Colonic mucosa (tissue), 4 donors: ENCODE measurements around the gene DPP6. TPM values are rescaled to one million over a fixed set of nuclear protein-coding genes. Genes with fewer than 3 reads are reported as not detected.
A peak's percentile ranks its signal among the peaks of the same experiment; 100 is the strongest.

Experiments
- DNase-seq: peaks from one replicate; pipeline ENCODE4 v3.0.0-alpha.2; 2020
- H3K27ac ChIP-seq: fragments of 200-600 bp; one replicate; pipeline ENCODE4 v1.8.0; 2021
- H3K27me3 ChIP-seq: fragments of 200-600 bp; one replicate; pipeline ENCODE4 v1.8.0; 2021
- H3K36me3 ChIP-seq: fragments of 200-600 bp; one replicate; pipeline ENCODE4 v1.8.0; 2021
- H3K4me1 ChIP-seq: fragments of 200-600 bp; one replicate; pipeline ENCODE4 v1.8.0; 2021; ENCODE audit warnings: mild to moderate bottlenecking
- H3K4me3 ChIP-seq: fragments of 200-600 bp; one replicate; pipeline ENCODE4 v1.8.0; 2021
- H3K9ac ChIP-seq, 2 donors: one replicate each; pipeline ENCODE4 v1.7.0; 2013; ENCODE audit warnings: control low read depth in 2 of 2, low read depth in 2 of 2, low read length in 2 of 2
- H3K9me3 ChIP-seq: fragments of 200-600 bp; one replicate; pipeline ENCODE4 v1.8.0; 2021
- intact Hi-C: fragments of 100-400 bp; cut with DNase I; formaldehyde crosslinking; loops from one replicate; pipeline ENCODE4 v1.14.1; 2022
- total RNA-seq, 2 donors: library from RNA; stranded (reverse); fragmentation: NEBNext Ultra II Directional in 1 of 2; extraction: Animal tissue kit (Norgen Biotek cat#: 25700) in 1 of 2; gene quantifications; one replicate each; pipeline ENCODE4 v1.2.1, GENCODE V29; 2021
- TF ChIP-seq, protein P1 (sequence below): fragments of 200-600 bp; IDR thresholded peaks from one replicate; pipeline ENCODE4 v1.8.0; 2022; ENCODE audit warnings: antibody characterized with exemption, mild to moderate bottlenecking
- donor health status: healthy.
- donor health status: DM: no; HTN: no; CAD: no.
- donor health status: DM: no; HTN: no; CAD: no.

Gene DPP6
- total RNA-seq, 2 donors from 2014 or later: 0.17 to 3.9 TPM

DNA sequence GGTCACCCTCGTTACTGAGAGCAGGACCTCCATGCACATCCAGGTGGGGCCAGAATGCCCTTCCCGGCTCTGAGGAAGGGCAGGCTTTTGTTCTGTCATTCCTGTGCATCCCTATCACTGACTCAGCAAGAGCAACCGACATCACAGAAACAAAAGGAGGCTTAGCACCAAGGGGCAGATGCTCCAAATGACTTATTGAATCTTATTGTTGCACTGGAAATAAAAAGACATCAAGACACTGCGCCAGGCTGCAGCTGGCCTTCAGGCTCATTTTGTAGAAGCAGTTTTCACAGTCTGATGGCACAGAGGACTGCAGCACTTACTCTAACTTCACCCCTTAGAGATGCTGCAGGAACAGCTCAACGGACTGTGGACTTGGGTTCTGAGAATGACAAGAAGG, 824.3 kb downstream of the DPP6 start:
- no peak overlapping the region for H3K9ac ChIP-seq
- intact Hi-C loops: no loop called here
- H3K9me3 ChIP-seq: no peaks in the 10 kb centered on the region
- H3K36me3 ChIP-seq: no peaks in the 10 kb centered on the region
- no peaks in the 10 kb centered on the region for H3K27me3 ChIP-seq
- no peak overlapping the region for H3K4me3 ChIP-seq
- TF ChIP-seq, protein P1, sequence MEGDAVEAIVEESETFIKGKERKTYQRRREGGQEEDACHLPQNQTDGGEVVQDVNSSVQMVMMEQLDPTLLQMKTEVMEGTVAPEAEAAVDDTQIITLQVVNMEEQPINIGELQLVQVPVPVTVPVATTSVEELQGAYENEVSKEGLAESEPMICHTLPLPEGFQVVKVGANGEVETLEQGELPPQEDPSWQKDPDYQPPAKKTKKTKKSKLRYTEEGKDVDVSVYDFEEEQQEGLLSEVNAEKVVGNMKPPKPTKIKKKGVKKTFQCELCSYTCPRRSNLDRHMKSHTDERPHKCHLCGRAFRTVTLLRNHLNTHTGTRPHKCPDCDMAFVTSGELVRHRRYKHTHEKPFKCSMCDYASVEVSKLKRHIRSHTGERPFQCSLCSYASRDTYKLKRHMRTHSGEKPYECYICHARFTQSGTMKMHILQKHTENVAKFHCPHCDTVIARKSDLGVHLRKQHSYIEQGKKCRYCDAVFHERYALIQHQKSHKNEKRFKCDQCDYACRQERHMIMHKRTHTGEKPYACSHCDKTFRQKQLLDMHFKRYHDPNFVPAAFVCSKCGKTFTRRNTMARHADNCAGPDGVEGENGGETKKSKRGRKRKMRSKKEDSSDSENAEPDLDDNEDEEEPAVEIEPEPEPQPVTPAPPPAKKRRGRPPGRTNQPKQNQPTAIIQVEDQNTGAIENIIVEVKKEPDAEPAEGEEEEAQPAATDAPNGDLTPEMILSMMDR: no peak
- no peak overlapping the region for H3K27ac ChIP-seq
- H3K4me1 ChIP-seq: no peaks in the 10 kb centered on the region
- DNase-seq: no peak

DNA sequence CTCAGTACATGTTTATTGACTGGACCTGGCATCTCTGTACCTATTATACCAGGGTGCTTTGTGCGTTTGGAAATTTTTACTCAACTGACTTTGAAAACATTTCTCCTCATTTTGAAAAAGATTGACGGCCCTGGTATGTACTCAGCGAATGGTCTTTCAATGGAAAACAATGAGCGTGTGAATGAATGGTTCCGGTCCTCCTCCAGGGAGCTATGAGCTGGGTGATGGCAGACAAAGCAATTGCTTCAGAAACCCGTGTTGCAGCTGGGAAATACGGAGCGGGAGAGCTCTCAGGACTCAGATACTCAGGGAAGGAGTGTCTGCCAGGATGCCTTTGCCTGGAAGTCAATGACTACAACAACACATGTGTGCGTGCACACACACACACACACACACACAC, 824.8 kb downstream of the DPP6 start:
- Histone ChIP-seq H3K9me3 (no peaks in the 10 kb centered on the region), H3K4me3 (no peak overlapping the region), H3K27ac (no peak overlapping the region), H3K4me1 (no peaks in the 10 kb centered on the region), H3K36me3 (no peaks in the 10 kb centered on the region), H3K9ac (no peak overlapping the region), H3K27me3 (no peaks in the 10 kb centered on the region)
- no peak for DNase-seq
- TF ChIP-seq, protein P1: no peak
- intact Hi-C loops: no loop called here

DNA sequence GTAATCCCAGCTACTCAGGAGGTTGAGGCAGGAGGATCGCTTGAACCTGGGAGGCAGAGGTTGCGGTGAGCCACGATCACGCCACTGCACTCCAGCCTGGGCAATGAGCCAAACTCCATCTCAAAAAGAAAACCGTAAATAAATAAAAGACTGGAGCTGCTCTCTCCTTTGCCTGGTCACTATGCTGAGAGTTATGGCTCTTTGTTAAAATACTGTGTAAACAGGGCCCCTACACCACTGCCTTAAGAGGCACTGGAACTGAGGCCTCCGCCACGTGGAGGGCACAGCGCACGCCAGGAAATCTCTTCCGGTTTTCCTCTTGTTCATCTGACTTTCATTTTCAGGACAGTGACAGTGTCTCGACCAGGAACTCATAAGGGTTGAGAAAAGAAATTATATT, 827.4 kb downstream of the DPP6 start:
- TF ChIP-seq, protein P1: no peak
- no peak overlapping the region for H3K27ac ChIP-seq
- peak; percentile 25 for DNase-seq
- intact Hi-C loops: no loop called here
- no peaks in the 10 kb centered on the region for H3K4me1 ChIP-seq
- no peak overlapping the region for H3K4me3 ChIP-seq
- no peaks in the 10 kb centered on the region for H3K36me3 ChIP-seq
- H3K9me3 ChIP-seq: no peaks in the 10 kb centered on the region
- no peak overlapping the region for H3K9ac ChIP-seq
- H3K27me3 ChIP-seq: no peaks in the 10 kb centered on the region

DNA sequence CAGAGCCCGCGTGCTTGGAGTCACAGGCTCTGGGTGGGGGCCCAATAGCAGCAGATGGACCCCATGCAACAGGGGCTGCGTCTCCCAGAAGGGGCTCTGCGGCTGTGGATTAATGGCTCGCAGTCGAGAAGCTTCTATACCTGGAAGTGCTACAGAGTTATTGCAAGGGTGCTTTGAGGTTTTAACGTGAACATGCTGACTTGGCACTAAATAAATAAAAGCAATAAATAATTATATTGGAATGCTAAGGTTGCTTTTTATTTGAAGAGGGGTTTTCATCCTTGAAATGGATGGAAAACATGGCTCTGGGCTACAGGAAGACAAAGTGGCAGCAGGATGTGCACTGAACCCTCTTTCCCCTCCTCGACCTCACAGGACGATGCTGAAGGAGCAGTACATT, 828.3 kb downstream of the DPP6 start:
- Histone ChIP-seq H3K9me3 (no peaks in the 10 kb centered on the region), H3K27me3 (no peaks in the 10 kb centered on the region), H3K27ac (no peak overlapping the region), H3K4me3 (no peak overlapping the region), H3K36me3 (no peaks in the 10 kb centered on the region), H3K4me1 (no peaks in the 10 kb centered on the region), H3K9ac (no peak overlapping the region)
- intact Hi-C loops: no loop called here
- TF ChIP-seq, protein P1: no peak
- DNase-seq: no peak

DNA sequence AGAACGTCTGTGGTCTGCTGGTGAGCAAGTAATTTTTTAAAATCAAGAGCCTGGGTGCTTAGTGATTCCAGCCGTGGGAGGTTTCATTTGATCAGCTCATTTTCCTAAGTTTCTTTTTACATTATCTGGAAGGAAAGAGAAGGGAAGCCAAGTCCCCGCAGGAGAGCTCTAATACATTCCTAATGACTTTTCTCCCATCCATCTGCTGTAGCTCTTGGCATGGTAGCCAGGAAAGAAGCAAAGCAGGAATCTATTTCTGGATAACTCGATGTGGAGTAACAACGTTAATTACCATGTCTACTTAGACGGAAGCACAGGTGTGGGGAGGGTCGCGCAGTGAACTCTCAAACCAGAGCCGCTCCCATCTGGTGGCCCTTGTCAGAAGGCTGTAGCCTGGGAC, 828.8 kb downstream of the DPP6 start:
- TF ChIP-seq, protein P1: no peak

DNA sequence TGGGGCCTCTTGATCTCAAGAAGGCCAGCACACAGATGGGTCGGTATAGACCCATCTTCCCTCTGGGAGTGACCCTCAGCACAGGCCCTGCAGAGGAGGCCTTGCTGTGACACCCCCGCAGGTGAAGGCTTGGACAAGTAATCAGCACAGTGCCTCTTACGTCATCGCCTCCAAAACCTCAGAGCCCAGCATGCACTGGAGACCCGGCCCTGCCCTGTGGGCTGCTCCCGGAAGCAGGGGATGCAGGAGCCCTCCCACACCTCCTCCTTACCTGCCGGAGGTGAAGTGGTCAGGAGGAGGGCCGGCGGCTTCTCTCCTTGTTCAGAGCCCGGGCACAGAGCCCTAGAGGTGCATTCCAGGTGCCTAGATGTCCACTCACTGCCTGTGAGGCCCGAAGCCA, 829.3 kb downstream of the DPP6 start:
- intact Hi-C loops: no loop called here
- H3K9me3 ChIP-seq: no peaks in the 10 kb centered on the region
- TF ChIP-seq, protein P1: no peak
- no peaks in the 10 kb centered on the region for H3K27me3 ChIP-seq
- H3K36me3 ChIP-seq: no peaks in the 10 kb centered on the region
- H3K4me1 ChIP-seq: no peaks in the 10 kb centered on the region
- DNase-seq: no peak
- no peak overlapping the region for H3K27ac ChIP-seq
- no peak overlapping the region for H3K4me3 ChIP-seq
- no peak overlapping the region for H3K9ac ChIP-seq

More for the DNA sequence above, 828.8 kb downstream of the DPP6 start:
- Histone ChIP-seq H3K27ac (no peak overlapping the region), H3K27me3 (no peaks in the 10 kb centered on the region), H3K4me1 (no peaks in the 10 kb centered on the region), H3K4me3 (no peak overlapping the region), H3K36me3 (no peaks in the 10 kb centered on the region), H3K9ac (no peak overlapping the region), H3K9me3 (no peaks in the 10 kb centered on the region)
- DNase-seq: no peak
- intact Hi-C loops: no loop called here
